ENCODE data around the gene AOC3. TPM values are rescaled to one million over a fixed set of nuclear protein-coding genes. Genes with fewer than 3 reads are reported as not detected.

Gene AOC3, protein sequence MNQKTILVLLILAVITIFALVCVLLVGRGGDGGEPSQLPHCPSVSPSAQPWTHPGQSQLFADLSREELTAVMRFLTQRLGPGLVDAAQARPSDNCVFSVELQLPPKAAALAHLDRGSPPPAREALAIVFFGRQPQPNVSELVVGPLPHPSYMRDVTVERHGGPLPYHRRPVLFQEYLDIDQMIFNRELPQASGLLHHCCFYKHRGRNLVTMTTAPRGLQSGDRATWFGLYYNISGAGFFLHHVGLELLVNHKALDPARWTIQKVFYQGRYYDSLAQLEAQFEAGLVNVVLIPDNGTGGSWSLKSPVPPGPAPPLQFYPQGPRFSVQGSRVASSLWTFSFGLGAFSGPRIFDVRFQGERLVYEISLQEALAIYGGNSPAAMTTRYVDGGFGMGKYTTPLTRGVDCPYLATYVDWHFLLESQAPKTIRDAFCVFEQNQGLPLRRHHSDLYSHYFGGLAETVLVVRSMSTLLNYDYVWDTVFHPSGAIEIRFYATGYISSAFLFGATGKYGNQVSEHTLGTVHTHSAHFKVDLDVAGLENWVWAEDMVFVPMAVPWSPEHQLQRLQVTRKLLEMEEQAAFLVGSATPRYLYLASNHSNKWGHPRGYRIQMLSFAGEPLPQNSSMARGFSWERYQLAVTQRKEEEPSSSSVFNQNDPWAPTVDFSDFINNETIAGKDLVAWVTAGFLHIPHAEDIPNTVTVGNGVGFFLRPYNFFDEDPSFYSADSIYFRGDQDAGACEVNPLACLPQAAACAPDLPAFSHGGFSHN
- total RNA-seq: 23.0 TPM

DNA sequence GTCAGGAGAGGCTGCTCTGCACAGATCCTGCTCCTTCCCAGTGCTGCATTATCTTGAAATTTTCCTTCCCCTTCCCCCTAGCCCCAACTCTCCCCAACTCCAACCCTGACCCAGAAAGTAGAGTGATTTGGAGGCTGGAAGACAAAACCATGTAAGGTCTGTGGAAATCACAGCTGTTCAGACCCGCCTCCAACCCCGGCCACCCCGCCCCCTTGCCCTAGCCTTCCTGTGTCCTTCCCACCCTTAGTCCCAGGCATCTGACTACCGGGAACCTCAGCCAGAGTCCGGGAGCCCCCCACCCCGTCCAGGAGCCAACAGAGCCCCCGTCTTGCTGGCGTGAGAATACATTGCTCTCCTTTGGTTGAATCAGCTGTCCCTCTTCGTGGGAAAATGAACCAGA, at the start of gene AOC3:
AOC3 (plus strand) TSS at position 246 of the 400 bp plus-strand sequence; CDS start at position 391, 145 bp downstream.
- DNase-seq: no peak

DNA sequence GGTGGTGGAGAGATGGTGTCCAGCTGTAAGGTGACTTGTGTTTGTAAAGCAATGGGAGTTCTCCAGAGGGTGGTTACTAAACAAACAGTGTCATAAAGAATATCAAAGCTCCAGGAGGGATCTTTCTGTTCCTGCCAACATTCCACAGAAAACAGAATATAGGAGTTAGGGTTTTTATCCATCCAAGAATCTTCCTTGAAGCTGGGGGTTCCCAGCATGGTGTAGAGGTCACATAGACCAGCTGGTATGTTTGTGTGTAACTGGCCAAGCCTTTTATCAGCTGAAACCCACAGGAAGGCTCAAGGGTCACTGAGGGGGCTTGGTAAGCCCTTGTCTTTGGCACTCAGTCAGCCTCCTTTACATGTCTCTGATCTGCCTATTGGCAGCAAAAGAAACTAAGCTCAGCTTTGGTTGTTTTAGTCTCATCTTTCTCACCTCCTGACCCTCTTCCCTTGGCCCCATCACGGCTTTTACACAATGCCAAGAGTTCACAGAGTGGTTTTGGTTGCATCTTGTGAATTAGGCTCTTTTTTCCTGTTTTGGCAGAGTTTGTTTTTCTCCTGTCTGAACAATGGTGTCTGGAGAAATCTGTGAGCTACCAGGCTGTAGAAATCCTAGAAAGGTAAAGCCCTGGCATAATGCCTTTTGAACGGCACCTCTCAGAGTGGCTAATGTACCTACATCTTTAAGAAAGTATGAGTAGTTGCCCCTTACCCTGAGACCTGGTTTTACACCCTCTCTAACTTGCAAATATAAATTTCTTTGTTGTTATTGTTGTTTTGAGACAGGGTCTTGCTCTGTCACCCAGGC, 47.7 kb upstream of the AOC3 start:
- DNase-seq: no peak

DNA sequence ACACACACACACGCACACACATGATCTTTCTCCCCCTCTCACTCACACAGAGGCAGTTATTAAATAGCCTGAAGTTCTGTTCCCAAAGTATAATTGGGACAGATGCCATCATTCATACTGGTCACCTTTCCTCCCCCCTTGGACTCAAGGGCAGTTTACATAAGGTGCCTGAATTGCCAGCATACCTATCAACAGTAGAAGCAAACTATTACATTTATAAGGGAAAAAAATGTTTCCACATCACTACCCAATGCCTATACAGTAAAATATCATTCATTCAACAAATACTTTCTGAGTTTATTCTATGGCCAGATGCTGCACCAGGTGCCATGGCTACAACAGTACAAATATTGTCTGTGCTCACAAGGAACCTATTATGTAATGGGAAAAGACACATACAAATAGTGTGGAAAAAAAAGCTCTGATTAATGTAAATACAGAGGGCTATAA, 46.1 kb upstream of the AOC3 start:
- peak; percentile 57 for DNase-seq

DNA sequence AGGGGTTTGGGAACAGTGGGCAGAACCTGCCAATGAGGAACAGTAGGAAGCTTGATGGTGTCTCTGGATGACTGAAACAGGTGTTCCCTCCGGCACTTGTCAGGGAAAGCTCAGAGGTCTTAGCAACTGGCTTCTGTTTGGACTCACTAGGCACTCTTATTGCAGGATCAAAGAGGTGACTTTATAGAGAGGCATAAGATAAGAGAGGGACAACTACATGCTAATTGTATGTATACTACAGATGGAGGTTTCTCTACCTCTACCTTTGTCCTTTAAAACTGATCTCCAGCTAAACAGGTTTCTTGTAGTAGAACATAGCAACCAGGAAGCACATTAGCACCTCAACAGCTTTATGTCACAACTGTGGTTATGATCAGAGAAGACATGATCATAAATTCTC, 44.8 kb upstream of the AOC3 start:
- DNase-seq: no peak

DNA sequence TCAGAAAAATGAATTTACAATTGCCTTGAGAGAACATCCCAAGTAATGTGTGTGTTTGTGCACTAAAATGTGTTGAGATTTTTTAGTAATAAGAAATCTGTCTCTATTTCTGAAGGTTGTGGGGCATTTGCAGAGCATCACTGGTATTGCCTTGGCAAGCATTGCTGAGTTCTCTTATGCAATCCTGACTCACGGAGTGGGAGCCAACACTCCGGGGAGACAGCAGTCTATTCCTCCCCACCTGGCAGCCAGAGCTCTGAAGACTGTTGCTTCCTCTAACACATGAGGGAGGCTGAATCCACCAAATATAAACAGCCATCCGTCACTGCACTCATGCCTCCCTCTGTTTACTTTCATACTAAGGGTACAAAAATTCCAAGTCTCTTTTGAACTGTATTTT, 41.7 kb upstream of the AOC3 start:
- no peak for DNase-seq

DNA sequence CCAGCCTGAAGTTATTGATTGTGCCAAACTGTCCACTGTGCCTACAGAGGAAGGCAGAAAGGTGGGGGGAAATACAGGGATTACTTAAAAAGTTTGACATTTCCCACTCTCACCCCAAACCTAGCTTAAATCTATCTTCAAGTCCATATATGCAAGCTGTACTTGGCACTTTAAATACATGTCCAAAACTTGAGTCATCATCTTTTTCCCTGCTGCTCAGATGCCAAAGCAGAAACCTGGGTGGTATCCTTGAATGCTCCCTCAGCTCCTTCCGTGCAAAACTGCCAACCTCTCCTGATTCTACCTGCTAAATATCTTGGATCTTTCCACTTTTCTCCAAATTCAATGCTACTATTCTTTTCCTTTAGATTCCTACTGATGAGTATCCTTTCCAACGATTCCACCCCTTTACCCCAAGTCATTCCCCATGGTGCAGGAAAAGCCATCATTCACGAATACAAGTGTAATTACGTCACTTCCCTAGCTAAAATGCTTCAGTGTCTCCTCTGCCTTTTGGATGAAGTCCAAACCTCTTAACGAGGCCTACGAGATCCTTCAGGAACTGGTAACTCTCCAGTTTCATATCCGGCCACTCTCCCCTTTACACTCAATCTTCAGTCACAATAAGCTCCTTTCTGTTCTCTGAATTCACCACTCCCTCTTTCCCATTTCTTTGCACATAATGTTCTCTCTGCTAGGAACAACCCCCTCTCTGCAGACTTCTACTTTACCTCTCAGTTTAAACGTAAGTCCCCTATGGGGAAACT, 36.2 kb upstream of the AOC3 start:
- no peak for DNase-seq

DNA sequence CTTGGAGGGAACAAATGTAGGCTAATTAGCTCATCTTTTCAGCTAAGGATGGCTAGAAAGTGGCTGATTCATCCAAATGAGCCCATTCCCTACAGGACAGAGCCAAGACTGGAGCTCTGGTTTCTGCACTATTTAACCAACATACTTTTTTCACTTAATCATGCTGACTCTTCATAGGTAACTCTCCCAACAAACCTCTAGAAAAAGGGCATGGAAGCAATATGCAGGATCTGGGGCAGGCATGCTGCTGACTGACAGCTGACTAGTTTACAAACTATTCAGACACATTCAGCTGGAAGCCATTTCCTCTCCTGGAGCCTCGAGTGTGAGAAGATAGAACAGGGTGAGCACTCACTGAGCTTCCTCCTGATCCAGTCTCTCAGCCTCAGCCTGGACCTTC, 33.1 kb upstream of the AOC3 start:
- DNase-seq: no peak

DNA sequence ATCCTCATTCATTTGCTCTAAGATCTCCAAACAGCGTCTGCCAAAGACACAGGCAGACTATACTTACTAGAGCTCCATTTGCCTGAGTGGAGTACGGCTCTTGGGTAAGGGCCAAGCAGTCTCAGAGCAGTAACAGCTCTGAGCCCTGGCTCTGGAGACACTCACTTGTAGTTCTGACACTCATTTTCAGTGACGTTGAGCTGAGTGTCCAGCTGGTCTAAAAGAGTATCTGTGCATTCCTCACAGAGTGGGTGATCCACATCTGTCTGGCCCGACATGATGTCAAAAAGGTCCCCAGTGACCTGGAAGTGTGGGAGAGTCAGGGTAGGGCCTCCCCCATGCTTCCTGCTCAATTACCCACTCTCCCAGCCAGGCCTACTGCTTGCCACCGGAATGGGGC, 32.6 kb upstream of the AOC3 start:
- no peak for DNase-seq

DNA sequence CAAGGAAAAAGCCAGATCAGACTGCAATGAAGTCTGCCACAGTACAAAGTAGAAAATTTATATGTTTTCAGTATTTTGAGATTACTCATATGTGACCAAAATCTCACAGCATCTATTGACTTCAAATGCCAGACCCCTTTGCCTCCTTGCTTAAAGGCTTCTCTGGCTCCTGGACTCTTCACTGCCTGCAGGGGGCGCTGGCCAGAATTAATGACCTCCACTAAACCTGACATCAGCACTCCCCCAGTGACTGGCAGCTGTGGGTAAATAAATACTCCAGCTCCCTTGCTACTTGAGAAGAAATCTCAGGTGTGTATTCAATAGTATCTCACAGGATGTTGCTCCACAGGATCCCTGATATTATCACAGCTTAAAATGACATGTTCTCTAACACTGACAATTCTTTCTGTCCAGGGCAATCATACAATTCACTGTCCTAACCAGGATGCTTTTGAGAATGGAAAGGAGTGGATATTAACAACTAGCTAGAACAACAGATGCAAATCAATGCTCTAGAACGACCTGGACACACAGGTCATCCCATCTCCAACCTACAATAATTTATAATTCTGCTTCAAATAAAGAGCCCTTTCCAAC, 31.0 kb upstream of the AOC3 start:
- DNase-seq: peak; percentile 57

DNA sequence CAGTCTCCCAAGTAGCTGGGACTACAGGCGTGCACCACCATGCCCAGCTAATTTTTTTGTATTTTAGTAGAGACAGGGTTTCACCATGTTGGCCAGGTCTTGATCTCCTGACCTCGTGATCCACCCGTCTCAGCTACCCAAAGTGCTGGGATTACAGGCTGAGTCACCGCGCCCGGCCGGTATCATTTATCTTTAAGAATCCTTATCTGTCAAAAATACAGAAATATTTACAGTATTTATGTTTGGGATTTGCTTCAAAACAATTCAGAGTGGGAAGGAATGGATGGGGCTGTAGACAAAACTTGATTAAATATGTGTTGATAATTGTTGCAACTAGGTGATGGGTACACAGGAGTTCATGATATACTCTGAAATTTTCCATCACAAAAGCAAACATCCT, 29.8 kb upstream of the AOC3 start:
- no peak for DNase-seq

DNA sequence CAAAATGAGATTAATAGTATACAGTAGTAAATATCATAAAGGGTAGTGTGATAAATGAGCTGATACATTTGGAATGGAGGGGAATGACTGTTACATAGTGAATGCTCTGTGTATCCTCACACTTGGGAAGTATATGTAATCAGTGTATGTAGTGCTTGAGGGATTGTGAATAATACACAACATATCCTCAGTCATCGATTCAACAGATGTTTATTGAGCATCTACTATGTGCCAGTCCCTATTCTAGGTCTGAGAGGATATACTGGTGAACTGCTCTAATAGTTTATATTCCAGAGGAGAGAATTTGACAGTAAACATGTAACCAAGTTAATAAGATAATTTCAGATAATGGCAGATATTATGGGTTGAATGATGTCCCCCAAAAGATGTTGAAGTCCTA, 23.5 kb upstream of the AOC3 start:
- no peak for DNase-seq

DNA sequence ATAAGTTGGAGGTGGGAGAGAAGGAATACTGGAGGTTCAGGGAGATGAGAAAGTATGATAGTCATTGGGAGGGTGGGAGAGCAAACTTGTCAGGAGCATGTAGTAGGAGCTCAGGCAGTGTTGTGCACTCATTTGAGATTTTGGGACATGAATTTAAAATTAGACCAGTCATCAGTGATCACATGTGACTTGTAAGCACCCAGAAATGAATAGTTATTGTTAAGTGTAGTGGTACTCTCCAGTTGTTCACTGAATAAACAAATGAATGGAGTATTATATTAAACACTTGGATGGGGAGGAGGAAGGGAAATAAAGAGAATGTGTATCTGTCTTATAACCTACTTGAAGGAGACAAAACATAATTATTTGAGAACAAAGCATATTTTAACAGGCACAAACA, 20.0 kb upstream of the AOC3 start:
- no peak for DNase-seq

DNA sequence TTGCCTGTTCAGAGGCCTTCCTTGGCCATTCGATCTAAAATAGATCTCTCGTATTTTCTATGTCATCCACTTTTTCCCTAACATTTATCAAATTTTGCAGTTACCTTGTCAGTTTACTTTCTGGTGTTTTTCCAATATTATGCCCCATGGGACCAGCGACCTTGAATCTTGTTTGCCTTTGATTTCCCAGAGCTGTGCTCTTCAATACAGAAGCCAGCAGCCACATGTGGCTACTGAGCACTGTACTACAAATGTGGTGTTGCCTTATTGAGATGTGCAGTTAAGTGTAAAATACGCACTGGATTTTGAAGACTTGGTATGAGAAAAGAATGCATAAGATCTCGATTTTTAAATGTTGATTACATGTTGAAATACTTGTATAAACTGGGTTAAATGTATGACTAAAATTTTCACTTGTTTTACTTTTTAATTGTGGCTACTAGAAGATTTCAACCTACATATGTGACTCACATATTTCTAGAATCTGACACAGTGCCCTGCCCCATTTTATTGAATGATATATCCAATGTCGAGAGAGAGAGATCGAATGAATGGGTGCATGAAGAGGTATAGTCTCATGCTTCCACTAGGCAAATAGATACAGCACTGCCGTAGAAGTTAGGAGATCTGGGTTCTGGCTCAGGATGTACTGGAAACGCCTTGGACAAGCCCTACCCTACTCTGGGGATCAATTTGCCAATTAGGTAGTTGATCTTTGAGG, 18.6 kb upstream of the AOC3 start:
- no peak for DNase-seq

DNA sequence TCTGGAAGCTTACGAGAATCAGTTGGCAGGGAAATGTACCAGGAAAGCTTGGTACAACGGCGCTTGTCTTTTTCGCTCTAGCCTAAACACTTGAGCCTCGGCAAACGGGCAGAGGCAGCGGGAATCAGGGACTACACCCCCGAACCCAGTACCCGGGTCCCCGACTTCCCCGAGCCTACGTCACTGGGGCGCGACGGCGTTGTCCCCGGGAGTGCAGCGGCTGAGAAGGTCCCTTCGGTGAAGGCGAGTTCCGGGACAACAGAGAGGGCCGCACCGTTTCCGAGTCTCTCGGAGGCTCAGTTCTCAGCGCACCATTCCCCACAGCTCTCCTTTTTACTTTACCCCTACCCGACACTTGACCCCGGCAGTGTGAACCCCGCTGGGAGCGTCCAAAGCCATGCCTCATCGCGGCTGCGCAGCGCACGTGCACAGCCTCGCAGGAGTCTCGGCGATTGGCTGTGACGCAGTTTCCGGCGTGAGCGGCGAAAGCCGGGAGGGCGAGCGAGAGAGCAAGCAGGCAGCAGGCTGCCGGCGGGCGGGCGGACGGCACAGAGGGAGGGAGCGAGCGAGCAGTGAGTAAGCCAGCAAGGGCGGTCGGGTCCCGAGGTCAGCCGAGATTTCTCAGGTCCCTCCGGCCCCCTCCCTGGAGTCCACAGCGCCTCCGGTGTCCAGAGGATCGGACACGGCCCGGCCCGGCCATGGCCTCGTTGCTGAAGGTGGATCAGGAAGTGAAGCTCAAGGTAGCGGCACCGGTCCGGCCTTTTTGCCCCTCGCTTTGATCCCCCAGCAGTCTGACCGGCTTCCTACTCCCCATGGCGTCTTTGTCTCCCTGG, 17.8 kb upstream of the AOC3 start, which contains the start of gene PSME3:
PSME3 (plus strand) TSS at position 464 of the 833 bp plus-strand sequence; CDS start at position 699, 235 bp downstream.
- DNase-seq: peak; percentile 95

DNA sequence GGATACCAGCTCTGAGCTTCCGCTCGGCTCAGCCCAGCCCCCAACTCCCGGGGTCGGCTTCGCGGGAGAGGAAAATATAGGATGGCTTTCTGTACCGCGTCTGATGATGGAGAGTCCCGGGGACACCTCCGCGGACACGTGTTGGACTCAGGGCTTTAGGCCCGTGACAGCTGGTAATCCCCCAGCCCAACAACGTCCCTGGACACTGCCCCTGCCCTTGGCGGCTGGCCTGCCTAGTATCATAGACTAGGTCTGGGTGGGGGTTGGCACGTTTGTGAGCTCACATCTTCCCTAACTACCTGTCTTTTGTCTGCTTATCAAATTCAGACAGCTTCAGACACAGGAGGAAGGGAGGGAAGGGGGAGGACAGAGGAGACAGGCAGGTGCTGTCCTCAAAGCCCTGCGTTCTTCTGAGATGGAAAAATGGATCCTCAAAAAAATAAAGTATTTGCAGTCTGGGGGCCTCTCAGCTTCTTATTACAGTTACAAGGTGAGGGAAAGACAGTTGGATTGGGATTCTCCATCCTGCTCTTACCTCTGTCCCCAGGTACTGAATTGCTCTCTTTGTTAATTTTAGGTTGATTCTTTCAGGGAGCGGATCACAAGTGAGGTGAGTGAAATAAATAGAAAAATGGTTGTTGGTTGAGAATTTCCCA, 17.1 kb upstream of the AOC3 start:
- no peak for DNase-seq

DNA sequence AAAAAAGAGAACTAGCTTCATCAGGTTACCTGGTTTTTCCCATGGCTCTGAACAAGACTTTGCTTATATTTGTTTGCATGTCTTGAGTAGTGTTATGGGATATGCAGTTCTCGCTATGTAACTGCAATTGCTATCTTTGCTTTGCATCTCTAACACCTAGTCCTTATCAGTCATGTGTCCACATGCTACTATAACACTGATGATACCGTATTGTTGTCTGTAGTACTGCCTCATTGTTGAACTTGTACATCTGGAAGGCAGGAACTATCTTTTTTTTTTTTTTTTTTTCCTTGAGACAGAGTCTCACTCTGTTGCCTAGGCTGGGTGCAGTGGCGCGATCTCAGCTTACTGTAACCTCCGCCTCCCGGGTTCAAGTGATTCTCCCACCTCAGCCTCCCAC, 15.3 kb upstream of the AOC3 start:
- no peak for DNase-seq

DNA sequence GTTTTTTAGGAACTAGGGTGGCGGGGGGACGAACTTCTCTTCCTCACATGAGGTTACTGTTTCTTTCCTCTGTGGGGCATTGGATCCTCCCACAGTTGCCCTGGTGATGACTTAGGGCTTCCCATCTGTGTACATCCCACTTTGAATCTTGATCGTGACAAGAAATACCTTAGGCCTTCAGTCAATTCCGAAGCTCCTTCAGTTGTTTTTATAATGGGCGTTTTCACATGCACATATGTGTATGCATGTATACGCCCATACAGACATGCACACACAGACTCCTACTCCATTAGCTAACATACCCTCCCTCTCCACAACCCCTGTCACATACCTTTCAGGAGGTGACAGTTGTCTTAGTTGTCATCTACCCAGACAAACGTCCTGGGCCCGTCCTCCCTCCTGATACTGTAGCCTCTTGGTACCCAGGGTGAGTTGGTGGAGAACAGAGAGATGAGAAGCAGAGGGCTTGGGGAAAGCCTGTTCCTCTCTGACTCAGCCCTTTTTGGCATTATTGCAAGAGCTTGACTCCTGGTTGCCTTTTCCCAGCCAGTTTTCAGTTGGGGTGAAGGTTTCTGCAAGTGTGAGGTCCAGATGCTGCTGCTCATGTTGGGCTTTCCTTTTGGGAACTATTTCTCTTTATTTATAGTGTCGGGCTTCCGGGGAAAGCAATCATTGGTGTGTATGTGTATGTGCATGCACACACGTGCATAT, 8.9 kb upstream of the AOC3 start:
- no peak for DNase-seq

DNA sequence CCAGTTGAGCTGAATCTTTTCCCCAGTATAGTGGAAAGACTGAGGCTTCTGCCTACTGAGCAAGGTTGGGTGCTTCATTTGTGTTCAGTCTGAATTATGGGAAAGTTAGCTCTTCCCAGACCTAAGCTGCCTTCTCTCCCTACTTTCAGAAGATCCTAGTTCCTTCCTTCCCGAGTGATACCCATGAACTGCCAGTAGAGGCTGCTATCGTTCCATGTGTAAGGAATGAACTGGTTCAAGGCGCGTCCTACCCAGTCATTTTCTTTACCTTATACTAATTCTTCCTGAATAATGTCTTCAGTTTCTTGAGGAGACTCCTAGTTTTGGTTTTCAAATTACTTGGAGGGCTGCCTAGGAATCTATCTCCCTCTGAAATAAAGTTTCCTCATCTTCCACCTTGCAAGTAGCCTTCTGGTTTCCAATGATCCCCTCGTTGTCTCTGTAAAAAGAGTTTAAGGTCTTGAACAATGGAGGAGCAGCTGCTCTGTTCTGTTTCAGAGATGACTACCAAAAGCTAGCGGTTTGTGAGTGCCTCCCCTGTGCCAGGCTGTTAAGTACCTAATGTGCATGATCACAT, 7.6 kb upstream of the AOC3 start:
- DNase-seq: peak; percentile 82
